HL-60 (cell line): ENCODE measurements around the gene ACOT12.

Source experiments
- DNase-seq, 2 experiments: peaks; one replicate each; pipeline ENCODE4 v3.0.0-alpha.2; 2010 to 2020; ENCODE audit warnings: low read depth in 1 of 2, low spot score in 1 of 2
- H3K27ac ChIP-seq: fragments of 250-450 bp; sonication (Bioruptor Pico); replicated peaks from 2 replicates; pipeline ENCODE4 v1.5.1; 2020; ENCODE audit warnings: mild to moderate bottlenecking, moderate library complexity
- H3K27me3 ChIP-seq: fragments of 250-450 bp; sonication (Bioruptor Pico); 2 replicates; pipeline ENCODE4 v1.5.1; 2021; ENCODE audit warnings: mild to moderate bottlenecking, moderate library complexity; ENCODE audit not compliant: insufficient read depth, poor library complexity, severe bottlenecking
- H3K4me3 ChIP-seq: replicated peaks from 2 replicates; pipeline ENCODE4 v1.5.1; 2011; ENCODE audit warnings: mild to moderate bottlenecking, control low read depth, low read length; ENCODE audit not compliant: insufficient read depth
- GABPA ChIP-seq: IDR thresholded peaks from 2 replicates; pipeline ENCODE4 v1.6.1; 2012; ENCODE audit warnings: low read depth
- POLR2AphosphoS5 ChIP-seq: IDR thresholded peaks from 2 replicates; pipeline ENCODE4 v1.6.1; 2012; ENCODE audit warnings: low read depth
- SPI1 ChIP-seq: IDR thresholded peaks from 2 replicates; pipeline ENCODE4 v1.6.1; 2012; ENCODE audit warnings: low read depth, mild to moderate bottlenecking, borderline replicate concordance
- TF ChIP-seq, protein P1 (sequence below): IDR thresholded peaks from one replicate; pipeline ENCODE4 v1.5.1; 2011; ENCODE audit warnings: low read length, control low read depth, inconsistent platforms; ENCODE audit not compliant: insufficient read depth
- TF ChIP-seq, protein P2 (sequence below): IDR thresholded peaks from 2 replicates; pipeline ENCODE4 v1.6.1; 2012; ENCODE audit warnings: low read depth; ENCODE audit not compliant: insufficient replicate concordance

ACOT12 gene

DNA sequence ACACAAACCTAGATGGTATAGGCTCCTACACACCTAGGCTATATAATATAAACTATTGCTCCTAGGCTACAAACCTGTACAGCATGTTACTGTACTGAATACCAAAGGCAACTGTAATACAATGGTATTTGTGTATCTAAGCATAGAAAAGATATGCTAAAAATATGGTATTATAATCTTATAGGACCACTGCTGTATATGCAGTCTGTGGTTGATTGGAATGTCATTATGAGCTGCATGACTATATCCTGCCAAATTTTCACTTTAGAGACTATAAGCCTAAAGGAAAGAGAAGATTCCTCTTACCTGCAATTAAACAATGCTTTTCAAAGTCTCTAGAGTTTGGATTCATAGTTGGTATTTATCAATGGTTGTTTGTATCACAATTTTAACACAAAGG is 24.7 kb upstream of the ACOT12 start:
- no peak overlapping the region for H3K4me3 ChIP-seq
- DNase-seq, result no peak
- no peaks in the 10 kb centered on the region for H3K27me3 ChIP-seq
- TF ChIP-seq POLR2AphosphoS5, result no peak
- no peak for TF ChIP-seq SPI1
- TF ChIP-seq, protein P1, sequence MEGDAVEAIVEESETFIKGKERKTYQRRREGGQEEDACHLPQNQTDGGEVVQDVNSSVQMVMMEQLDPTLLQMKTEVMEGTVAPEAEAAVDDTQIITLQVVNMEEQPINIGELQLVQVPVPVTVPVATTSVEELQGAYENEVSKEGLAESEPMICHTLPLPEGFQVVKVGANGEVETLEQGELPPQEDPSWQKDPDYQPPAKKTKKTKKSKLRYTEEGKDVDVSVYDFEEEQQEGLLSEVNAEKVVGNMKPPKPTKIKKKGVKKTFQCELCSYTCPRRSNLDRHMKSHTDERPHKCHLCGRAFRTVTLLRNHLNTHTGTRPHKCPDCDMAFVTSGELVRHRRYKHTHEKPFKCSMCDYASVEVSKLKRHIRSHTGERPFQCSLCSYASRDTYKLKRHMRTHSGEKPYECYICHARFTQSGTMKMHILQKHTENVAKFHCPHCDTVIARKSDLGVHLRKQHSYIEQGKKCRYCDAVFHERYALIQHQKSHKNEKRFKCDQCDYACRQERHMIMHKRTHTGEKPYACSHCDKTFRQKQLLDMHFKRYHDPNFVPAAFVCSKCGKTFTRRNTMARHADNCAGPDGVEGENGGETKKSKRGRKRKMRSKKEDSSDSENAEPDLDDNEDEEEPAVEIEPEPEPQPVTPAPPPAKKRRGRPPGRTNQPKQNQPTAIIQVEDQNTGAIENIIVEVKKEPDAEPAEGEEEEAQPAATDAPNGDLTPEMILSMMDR, result no peak
- TF ChIP-seq GABPA, result no peak
- TF ChIP-seq, protein P2, sequence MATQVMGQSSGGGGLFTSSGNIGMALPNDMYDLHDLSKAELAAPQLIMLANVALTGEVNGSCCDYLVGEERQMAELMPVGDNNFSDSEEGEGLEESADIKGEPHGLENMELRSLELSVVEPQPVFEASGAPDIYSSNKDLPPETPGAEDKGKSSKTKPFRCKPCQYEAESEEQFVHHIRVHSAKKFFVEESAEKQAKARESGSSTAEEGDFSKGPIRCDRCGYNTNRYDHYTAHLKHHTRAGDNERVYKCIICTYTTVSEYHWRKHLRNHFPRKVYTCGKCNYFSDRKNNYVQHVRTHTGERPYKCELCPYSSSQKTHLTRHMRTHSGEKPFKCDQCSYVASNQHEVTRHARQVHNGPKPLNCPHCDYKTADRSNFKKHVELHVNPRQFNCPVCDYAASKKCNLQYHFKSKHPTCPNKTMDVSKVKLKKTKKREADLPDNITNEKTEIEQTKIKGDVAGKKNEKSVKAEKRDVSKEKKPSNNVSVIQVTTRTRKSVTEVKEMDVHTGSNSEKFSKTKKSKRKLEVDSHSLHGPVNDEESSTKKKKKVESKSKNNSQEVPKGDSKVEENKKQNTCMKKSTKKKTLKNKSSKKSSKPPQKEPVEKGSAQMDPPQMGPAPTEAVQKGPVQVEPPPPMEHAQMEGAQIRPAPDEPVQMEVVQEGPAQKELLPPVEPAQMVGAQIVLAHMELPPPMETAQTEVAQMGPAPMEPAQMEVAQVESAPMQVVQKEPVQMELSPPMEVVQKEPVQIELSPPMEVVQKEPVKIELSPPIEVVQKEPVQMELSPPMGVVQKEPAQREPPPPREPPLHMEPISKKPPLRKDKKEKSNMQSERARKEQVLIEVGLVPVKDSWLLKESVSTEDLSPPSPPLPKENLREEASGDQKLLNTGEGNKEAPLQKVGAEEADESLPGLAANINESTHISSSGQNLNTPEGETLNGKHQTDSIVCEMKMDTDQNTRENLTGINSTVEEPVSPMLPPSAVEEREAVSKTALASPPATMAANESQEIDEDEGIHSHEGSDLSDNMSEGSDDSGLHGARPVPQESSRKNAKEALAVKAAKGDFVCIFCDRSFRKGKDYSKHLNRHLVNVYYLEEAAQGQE, result no peak
- H3K27ac ChIP-seq, result no peak overlapping the region

DNA sequence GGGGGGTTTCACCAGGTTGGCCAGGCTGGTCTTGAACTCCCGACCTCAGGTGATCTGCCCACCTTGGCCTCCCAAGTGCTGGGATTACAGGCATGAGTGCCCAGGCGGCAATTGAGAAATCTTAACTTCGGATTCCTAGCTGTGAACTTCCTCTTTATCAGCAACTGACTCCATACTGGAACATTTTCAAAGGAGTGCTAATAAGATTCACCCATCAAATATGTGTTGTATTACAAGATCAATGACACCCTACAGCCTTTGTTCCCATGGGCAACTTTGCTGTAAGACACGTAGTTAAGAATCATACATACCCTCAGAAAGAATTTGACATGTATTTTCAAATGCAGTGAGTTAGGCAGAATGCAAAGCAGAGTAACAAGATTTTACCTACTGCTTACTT is 23.1 kb upstream of the ACOT12 start:
- no peak for TF ChIP-seq POLR2AphosphoS5
- no peak for TF ChIP-seq SPI1
- TF ChIP-seq, protein P2, result no peak
- TF ChIP-seq, protein P1, result no peak
- TF ChIP-seq GABPA, result no peak
- DNase-seq, result no peak
- no peak overlapping the region for H3K27ac ChIP-seq
- H3K4me3 ChIP-seq, result no peak overlapping the region
- no peaks in the 10 kb centered on the region for H3K27me3 ChIP-seq

DNA sequence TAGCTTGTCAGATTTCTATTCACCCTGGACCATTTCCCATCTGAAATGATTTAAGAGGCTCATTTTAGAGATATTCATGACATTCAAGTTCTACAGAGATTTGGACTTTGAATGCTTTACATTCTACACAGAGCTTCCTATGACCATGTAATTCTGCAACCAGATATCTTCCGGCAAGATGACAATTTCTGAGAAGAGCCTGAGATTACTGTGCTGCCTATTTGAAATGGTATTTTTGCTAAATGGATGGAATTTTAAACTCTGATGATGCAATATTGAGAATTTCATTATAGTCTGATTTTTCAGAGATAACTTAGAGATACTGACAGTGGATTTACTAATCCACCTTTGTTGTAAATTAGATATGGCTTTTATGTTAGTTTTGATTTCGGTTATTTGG is 16.0 kb upstream of the ACOT12 start:
- TF ChIP-seq, protein P1, result no peak
- TF ChIP-seq, protein P2, result no peak
- TF ChIP-seq GABPA, result no peak
- TF ChIP-seq POLR2AphosphoS5, result no peak
- TF ChIP-seq SPI1, result no peak
- H3K4me3 ChIP-seq, result no peak overlapping the region
- no peak for DNase-seq
- no peak overlapping the region for H3K27ac ChIP-seq
- H3K27me3 ChIP-seq, result no peaks in the 10 kb centered on the region
